ENCODE data around the gene HDAC10.

Gene HDAC10

DNA sequence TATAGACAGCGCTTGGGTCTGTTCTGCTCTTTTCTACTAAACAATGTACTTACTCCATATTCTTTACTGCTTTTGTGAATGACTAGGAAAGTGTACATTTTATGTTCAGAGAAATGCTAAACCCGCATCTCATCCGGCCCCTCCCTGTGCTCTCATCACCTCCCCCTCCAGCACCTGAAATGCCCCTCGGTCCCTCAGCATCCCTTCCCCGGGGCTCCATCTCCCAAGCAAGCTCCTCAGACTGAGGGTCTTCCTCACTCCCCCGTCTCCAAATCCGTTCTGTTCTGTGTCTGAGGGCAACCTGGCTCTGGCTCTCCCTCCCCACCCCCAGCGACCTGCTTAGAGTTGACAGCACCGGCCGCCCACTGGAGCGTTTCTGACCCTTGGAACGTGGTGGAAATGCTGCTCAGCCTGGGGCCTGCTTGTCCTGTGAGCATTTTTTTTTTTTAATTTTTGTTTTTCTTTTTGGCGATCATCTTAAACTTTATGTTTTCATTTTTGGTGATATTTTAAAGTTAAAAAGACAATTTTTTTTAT, 48.9 kb downstream of the HDAC10 start:
- no peak for DNase-seq (ENCODE audit: low read depth)
- H3K4me3 ChIP-seq (ENCODE audit: low read length) = peak overlapping the region; percentile 75
- TF ChIP-seq, protein P1, sequence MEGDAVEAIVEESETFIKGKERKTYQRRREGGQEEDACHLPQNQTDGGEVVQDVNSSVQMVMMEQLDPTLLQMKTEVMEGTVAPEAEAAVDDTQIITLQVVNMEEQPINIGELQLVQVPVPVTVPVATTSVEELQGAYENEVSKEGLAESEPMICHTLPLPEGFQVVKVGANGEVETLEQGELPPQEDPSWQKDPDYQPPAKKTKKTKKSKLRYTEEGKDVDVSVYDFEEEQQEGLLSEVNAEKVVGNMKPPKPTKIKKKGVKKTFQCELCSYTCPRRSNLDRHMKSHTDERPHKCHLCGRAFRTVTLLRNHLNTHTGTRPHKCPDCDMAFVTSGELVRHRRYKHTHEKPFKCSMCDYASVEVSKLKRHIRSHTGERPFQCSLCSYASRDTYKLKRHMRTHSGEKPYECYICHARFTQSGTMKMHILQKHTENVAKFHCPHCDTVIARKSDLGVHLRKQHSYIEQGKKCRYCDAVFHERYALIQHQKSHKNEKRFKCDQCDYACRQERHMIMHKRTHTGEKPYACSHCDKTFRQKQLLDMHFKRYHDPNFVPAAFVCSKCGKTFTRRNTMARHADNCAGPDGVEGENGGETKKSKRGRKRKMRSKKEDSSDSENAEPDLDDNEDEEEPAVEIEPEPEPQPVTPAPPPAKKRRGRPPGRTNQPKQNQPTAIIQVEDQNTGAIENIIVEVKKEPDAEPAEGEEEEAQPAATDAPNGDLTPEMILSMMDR (IDR thresholded peaks at IDR 0.05; ENCODE audit: insufficient read depth, low read depth, low read length, missing control alignments) = no peak

DNA sequence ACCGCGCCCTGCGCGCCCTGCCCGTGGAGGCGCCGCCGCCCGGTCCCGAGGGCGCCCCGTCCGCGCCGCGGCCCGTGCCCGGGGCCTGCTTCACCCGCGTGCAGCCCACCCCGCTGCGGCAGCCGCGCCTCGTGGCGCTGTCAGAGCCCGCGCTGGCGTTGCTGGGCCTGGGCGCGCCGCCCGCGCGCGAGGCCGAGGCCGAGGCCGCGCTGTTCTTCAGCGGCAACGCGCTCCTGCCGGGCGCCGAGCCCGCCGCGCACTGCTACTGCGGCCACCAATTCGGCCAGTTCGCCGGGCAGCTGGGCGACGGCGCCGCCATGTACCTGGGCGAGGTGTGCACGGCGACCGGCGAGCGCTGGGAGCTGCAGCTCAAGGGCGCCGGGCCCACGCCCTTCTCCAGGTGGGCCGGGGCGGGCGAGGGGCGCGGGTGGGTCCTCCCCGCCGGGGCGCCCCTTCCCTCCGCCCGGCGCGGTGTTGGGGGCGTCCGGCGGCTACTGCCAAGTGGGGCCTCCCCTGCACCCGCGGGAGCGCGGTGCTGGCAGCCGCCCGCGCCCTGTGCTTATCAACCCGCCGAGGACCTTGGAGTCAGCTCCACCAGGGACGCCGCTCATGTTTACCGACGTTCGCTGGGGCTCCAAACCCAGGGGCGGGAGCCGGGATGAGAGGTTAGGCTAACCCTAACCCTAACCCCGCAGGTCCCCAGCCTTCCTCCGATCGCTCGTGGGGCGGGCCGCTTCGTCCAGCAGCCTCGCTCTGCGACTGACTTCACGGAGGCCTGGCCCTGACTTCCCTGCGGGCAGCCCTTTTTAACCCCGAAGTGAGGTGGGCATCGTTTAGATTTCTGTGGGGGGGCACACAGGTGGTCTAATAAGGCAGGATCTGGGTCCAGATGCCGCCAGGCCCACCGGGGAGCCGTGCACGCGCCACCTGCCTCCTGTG, 49.6 kb downstream of the HDAC10 start:
- peak; percentile 19 for DNase-seq (ENCODE audit: low read depth)
- TF ChIP-seq, protein P1 (IDR thresholded peaks at IDR 0.05; ENCODE audit: insufficient read depth, low read depth, low read length, missing control alignments) = no peak
- H3K4me3 ChIP-seq (ENCODE audit: low read length) = peak overlapping the region; percentile 75

DNA sequence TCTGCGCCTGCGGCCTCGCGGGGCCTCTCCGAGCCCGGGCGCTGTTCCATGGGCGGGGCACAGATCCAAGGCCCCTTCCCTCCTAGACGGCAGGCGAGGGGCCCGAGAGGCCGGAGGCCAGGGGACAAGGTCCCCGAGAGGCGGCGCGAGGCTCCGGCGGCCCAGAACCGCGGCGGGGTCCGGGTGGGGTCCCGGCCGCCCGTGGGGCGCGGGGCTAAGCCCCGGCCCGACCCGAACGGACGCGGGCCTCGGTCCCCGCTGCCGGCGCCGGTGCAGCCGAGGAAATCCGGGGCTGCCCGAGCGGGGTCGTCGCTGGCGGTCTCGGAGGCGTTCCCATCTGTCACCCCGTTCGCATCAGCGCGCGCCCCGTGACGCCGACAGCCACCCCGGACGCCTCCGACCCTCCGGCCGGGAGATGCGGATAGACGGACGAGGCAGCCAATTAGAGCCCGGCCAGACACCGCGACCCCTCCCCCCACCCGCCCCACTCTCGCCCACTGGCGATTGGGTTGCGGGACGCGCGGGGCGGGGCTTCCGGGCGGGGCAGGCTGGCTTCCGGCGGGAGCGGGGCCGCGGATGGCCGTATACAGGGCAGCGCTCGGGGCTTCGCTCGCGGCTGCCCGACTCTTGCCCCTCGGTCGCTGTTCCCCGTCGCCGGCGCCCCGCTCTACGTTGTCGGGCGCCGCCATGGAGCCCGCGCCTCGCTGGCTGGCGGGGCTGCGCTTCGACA, 50.4 kb downstream of the HDAC10 start, which contains the start of gene SELENOO:
TSS of gene SELENOO (plus strand) at position 551 of the 730 bp plus-strand sequence. CDS start at position 577, 26 bp downstream.
- DNase-seq (ENCODE audit: low read depth) = peak; percentile 89
- H3K4me3 ChIP-seq (ENCODE audit: low read length) = peak within 1 kb of the TSS; percentile 75
- TF ChIP-seq, protein P1 (IDR thresholded peaks at IDR 0.05; ENCODE audit: insufficient read depth, low read depth, low read length, missing control alignments) = no peak

DNA sequence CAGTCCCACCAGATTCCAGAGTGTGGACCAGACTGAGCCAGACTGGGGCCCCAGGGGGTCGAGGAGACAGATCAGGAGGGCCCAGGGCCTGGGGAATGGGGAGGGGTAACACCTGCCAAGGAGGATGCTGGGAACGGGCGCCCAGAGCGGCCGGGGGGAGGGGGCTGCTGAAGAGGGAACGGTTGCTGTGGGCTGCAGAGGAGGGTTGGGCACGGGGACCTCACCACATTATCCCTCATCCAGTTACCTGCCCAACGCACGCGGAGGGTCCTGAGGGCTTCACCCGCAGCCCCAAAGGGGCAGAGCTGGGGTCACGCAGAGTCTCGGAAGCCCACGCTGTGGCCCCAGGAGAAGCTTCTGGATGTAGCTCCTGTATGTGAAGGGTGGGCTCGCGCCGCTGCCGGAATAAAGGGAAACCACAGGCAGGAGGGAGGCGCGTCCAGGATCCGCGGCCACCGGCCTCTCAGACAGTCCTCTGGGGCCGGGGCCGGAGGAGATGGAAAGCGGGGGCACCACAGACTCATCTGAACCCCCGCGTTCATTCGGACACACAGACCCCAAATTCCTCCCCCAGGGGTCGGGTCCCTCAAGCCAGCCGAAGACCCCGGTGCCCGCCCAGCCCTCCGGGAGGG, 51.1 kb downstream of the HDAC10 start:
- TF ChIP-seq, protein P1 (IDR thresholded peaks at IDR 0.05; ENCODE audit: insufficient read depth, low read depth, low read length, missing control alignments) = no peak
- peak overlapping the region; percentile 75 for H3K4me3 ChIP-seq (ENCODE audit: low read length)
- DNase-seq (ENCODE audit: low read depth) = no peak

DNA sequence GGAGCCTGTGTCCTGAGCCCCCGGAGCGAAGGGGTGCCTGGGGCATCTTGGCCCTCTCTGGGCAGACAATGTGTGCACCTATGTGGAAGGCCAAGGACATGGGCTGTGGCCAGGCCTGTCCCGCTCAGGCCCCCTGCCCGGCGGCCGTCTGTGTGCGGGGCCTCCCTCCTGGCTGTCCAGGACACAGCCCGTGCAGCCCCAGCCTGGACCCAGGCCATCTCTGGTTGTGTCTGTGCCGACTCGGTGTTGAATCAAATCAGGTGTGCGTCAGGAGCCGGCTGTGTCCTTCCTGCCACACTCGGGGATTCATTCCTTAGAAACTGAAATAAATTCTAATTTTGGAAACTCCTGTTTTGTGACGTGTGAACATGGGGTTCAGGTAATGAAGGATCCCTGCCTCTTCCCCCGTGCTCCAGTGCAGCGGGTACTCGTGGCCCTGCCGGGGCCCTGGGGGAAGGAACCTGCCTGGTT, 51.8 kb downstream of the HDAC10 start:
- TF ChIP-seq, protein P1 (IDR thresholded peaks at IDR 0.05; ENCODE audit: insufficient read depth, low read depth, low read length, missing control alignments) = no peak
- DNase-seq (ENCODE audit: low read depth) = no peak
- H3K4me3 ChIP-seq (ENCODE audit: low read length) = no peak overlapping the region

DNA sequence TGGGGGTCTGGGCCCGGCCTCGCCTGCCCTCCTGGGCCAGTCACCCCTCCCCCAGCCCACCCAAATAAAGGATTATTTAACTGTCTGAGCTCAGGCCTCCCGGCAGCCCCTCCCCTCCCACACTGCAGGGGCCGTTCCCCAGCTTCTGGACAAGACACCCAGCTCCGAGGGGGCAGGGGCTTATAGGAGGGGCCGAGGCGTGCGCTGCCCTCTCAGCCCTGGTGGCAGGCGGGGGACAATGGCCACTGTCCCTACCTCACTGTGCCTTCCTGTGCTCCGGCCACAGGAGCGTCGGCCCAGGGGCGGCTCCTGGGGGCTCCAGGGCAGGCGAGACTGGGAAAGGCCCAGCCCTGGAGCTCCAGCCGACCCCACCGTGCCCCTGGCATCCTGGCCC, 52.4 kb downstream of the HDAC10 start:
- no peak overlapping the region for H3K4me3 ChIP-seq (ENCODE audit: low read length)
- TF ChIP-seq, protein P1 (IDR thresholded peaks at IDR 0.05; ENCODE audit: insufficient read depth, low read depth, low read length, missing control alignments) = no peak
- no peak for DNase-seq (ENCODE audit: low read depth)
